Posterior vena cava (tissue), 2 donors: Measurements from ENCODE around the gene SPNS2. TPM values are rescaled to one million over a fixed set of nuclear protein-coding genes. Genes with fewer than 3 reads are reported as not detected.

Experiments used
- DNase-seq: peaks from one replicate; pipeline ENCODE4 v3.0.0-alpha.2; 2020; ENCODE audit warnings: low spot score
- intact Hi-C, 2 donors: fragments of 100-400 bp; cut with DNase I; formaldehyde crosslinking; loops; one replicate each; pipeline versions ENCODE4 v1.14.1 to v1.14.2; 2022 to 2023
- total RNA-seq, 2 donors: library from RNA; stranded (reverse); fragmentation: NEBNext Ultra II Directional; extraction: Animal tissue kit (Norgen Biotek cat#: 25700); gene quantifications; one replicate each; pipeline ENCODE4 v1.2.1, GENCODE V29; 2021
- donor health status: DM: yes; HTN: yes; CAD: no.
- donor health status: DM: yes; HTN: yes; CAD: no.

The SPNS2 gene
- total RNA-seq, 2 donors from 2014 or later = 16.2 to 20.9 TPM

- intact Hi-C loops = no loop called here
These were observed 19.2 kb upstream of the SPNS2 start for GRCh38 chr17:4479340-4479981.

GRCh38 chr17:4479982-4480751, 18.5 kb upstream of the SPNS2 start:
- DNase-seq = no peak
- intact Hi-C loops = no loop called here

More at GRCh38 chr17:4479340-4479981, 19.2 kb upstream of the SPNS2 start:
- DNase-seq = no peak

DNA sequence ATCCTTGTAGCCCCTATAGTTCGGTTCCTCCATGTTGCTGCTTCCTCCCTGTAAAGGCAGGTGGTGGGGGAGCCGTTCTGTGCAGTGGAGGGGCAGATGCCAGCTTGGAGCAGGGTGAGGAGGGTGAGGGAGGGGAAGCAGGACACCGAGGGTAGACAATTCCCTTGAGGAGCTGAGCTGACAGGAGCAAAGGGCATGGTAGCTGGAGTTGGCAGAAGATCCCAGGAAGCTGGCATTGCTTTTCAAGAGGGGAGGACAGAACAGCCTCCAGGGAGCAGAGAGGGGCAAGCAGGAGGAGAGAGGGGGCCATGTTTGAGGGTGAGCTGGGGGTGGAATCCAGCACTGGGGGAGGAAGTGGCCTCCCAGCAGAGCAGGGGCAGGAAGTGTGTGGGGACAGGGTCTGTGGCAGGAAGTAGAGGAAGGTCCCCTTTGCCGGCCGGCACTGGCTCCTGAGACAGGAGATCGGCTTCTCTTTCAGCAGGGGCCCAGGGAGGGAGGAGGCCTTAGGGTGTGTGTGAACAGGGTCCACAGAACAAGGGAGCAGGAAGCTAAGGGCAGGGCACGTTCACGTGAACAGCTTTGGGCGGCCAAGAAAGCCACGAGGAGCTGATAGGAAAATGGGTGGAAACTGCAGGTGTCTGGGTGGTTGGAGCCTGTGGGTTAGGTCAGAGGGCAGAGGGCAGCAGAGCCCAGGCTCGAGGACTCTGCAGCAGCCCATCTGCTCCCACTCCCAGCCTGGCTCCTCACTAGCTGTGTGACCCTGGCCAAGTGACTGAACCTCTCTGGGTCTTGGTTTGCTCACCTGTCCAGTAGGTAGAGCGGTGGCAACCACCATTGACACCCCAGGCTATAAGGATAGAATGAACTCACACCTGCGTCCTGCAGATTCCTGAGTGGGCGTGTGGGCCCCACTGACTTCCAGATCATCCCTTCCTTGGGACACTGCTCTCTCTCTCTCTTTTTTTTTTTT, 17.5 kb upstream of the SPNS2 start:
- DNase-seq = no peak
- intact Hi-C loops = no loop called here

- intact Hi-C loops = no loop called here
- DNase-seq = no peak
These were observed 16.2 kb upstream of the SPNS2 start for GRCh38 chr17:4482338-4483011.

- intact Hi-C loops = no loop called here
- DNase-seq = no peak
These were observed 15.5 kb upstream of the SPNS2 start for GRCh38 chr17:4483012-4483840.

GRCh38 chr17:4485676-4486646, 12.7 kb upstream of the SPNS2 start:
- intact Hi-C loops = no loop called here
- DNase-seq = peak; percentile 73

DNA sequence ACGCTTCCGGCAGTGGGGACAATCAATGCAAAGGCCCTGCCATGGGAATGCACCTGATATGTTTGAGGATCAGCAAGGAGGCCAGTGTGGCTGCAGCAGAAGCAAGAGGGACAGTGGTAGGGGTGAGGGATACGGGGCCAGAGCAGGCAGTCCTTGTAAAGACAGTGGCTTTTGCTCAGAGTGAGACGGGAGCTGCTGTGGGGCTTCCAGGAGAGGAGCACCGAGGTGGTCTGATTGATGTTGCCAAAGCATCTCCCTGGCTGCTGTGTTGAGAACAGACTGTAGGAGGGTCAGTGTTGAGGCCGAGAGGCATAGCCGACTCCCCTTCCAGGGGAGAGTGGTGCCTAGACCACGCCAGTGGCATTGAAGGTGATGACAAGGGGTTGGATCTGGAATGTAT, 11.4 kb upstream of the SPNS2 start:
- intact Hi-C loops = no loop called here
- DNase-seq = no peak

DNA sequence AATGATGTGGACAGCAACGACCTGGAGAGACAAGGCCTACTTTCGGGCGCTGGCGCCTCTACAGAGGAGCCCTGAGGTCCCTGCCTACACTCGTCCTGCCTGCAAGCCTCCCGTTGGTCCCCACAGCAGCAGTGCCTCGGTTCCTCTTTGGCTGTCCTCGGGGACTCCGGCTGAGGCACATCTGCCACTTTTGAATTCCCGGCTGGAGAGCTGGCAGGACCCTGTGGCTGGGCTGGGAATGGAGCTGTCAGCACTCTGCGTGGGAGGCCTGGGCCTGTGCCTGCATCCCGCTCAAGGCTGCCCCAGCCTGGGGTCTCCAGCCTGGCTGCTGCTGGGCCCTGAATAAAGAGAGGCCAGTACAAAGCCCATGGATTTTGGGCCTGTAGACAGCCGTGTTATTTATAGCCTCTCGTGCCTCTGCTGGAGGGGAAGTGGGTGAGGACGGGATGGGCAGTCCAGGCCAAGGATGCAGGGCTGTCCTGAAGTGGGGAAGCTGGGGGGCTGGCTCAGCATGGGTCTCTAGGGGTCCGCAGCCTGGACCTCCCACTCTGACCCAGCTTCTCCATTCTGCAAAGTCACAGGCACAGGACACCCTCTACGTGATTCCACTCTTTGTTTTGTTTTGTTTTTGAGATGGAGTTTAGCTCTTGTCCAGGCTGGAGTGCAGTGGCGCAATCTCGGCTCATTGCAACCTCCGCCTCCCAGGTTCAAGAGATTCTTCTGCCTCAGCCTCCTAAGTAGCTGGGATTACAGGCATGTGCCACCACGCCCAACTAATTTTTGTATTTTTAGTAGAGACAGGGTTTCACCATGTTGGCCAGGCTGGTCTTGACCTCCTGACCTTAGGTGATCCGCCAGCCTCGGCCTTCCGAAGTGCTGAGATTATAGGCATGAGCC, 10.6 kb upstream of the SPNS2 start:
- peak; percentile 78 for DNase-seq
- intact Hi-C loops = no loop called here

GRCh38 chr17:4488989-4489595, 9.6 kb upstream of the SPNS2 start:
- intact Hi-C loops = no loop called here
- DNase-seq = peak; percentile 71

GRCh38 chr17:4490109-4490591, 8.5 kb upstream of the SPNS2 start:
- intact Hi-C loops = loop anchor here in 1 of 2 donors (10.0 kb wide), 1 partner anchor 65 kb away; no protein-coding TSS in a partner anchor
- no peak for DNase-seq

- intact Hi-C loops = loop anchor here in 1 of 2 donors (10.0 kb wide), 1 partner anchor 66 kb away; no protein-coding TSS in a partner anchor
- peak; percentile 60 for DNase-seq
These were observed 8.0 kb upstream of the SPNS2 start for GRCh38 chr17:4490637-4491061.

GRCh38 chr17:4492721-4493561, 5.7 kb upstream of the SPNS2 start:
- DNase-seq = peak; percentile 70
- intact Hi-C loops = loop anchor here in 1 of 2 donors (10.0 kb wide), 1 partner anchor 68 kb away; no protein-coding TSS in a partner anchor

DNA sequence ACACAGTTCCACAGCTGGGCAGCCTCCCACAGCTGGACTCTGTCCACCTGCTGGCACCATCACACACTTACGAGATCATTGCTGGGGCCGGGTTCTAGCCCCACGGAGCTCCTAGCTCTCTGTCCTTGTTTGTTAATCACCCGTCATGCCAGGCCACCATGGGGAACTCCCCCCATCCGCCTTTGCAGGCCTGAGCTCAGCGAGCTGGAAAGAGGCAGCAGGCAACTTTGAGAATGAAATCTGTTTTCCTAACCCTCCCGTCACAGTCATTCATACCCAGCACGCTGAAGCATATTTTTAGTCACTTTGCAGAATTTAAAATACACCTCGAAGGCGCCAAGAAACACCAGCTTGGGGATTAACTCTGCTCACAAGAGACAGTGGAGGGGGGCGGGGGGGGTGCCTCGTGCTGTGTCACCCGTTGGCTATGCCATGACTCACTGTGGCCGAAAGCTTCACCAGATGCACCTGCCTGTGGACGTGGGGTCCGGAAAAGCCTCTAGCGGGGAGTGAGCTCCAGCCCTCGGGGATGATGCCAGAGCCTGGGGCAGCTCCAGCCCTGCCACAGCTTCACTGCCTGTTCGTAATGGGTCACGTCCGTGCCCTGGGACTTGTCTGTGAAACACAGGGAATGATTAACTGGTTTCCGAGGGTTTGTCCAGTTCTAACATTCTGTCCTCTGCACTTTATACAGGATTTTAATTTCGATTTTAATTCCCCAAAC, 1.4 kb upstream of the SPNS2 start:
- DNase-seq = no peak
- intact Hi-C loops = loop anchor here in 1 of 2 donors (10.0 kb wide), 1 partner anchor 72 kb away; no protein-coding TSS in a partner anchor
